Measurements from ENCODE around the gene TOX3.

Gene TOX3

DNA sequence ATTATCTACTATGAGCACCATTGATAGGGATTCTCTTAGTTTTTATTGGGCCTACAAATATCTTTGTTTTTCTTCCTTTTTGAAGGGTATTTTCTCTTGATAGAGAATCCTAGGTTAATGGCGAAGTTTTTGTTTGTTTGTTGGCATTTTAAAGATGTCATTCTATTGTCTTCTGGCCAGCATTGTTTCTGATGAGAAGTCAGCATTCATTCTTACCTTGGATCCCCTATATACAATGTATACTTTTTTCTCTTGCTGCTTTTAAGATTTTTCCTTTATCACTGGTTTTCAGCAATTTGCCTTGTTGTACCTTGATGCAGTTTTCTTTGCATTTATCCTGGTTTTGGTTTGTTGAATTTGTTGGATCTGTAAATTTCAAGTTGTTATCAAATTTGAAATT is 130.1 kb downstream of the TOX3 start (continued):
- TF ChIP-seq, protein P1, sequence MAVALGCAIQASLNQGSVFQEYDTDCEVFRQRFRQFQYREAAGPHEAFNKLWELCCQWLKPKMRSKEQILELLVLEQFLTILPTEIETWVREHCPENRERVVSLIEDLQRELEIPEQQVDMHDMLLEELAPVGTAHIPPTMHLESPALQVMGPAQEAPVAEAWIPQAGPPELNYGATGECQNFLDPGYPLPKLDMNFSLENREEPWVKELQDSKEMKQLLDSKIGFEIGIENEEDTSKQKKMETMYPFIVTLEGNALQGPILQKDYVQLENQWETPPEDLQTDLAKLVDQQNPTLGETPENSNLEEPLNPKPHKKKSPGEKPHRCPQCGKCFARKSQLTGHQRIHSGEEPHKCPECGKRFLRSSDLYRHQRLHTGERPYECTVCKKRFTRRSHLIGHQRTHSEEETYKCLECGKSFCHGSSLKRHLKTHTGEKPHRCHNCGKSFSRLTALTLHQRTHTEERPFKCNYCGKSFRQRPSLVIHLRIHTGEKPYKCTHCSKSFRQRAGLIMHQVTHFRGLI (tag by site-specific recombination; IDR thresholded peaks at IDR 0.05) = no peak

DNA sequence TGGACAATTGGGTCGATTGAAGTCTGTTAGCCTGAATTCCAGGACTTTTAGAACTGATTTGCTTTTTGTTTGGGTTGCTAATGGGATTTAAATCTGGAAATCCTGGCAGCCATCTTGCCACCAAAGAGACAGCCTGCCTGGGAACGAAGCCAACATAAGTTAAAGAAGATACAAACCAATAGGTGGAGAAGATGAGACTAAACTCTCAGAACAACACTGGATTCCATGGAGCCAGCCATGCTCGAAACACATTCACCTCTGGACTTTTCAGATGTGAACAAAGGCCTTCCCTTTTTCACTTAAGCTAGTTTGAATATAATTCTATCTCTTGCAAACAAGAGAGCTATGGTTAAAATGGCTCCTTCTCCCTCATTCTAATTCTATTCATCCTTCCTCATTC is 135.9 kb downstream of the TOX3 start:
- H3K9me3 ChIP-seq (ENCODE audit: control insufficient read depth, insufficient read depth, low read depth, low read length) = no peaks in the 10 kb centered on the region
- no peak overlapping the region for H3K27ac ChIP-seq (ENCODE audit: extremely low read depth, low read depth, low read length)
- no peaks in the 10 kb centered on the region for H3K4me1 ChIP-seq (ENCODE audit: control insufficient read depth, insufficient read depth, low read length)
- ChIA-PET POLR2A (no interaction called here), CTCF (no interaction called here)
- H3K4me3 ChIP-seq (ENCODE audit: low read depth, low read length) = no peak overlapping the region
- no peak for TF ChIP-seq ZNF174 (tag by site-specific recombination; IDR thresholded peaks at IDR 0.05)
- TF ChIP-seq ZNF133 (tag by site-specific recombination; IDR thresholded peaks at IDR 0.05) = no peak
- no peak for TF ChIP-seq ZNF785 (tag by site-specific recombination; IDR thresholded peaks at IDR 0.05)
- no peak for TF ChIP-seq KLF8 (tag by site-specific recombination; IDR thresholded peaks at IDR 0.05)
- TF ChIP-seq PRDM1 (tag by site-specific recombination; IDR thresholded peaks at IDR 0.05) = no peak
- no peak for TF ChIP-seq ZNF350 (tag by site-specific recombination; IDR thresholded peaks at IDR 0.05)
- TF ChIP-seq, protein P2, sequence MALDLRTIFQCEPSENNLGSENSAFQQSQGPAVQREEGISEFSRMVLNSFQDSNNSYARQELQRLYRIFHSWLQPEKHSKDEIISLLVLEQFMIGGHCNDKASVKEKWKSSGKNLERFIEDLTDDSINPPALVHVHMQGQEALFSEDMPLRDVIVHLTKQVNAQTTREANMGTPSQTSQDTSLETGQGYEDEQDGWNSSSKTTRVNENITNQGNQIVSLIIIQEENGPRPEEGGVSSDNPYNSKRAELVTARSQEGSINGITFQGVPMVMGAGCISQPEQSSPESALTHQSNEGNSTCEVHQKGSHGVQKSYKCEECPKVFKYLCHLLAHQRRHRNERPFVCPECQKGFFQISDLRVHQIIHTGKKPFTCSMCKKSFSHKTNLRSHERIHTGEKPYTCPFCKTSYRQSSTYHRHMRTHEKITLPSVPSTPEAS (tag by site-specific recombination; IDR thresholded peaks at IDR 0.05) = no peak
- no peak for TF ChIP-seq ZNF391 (tag by site-specific recombination; IDR thresholded peaks at IDR 0.05; ENCODE audit: borderline replicate concordance, low read depth)
- TF ChIP-seq, protein P3, sequence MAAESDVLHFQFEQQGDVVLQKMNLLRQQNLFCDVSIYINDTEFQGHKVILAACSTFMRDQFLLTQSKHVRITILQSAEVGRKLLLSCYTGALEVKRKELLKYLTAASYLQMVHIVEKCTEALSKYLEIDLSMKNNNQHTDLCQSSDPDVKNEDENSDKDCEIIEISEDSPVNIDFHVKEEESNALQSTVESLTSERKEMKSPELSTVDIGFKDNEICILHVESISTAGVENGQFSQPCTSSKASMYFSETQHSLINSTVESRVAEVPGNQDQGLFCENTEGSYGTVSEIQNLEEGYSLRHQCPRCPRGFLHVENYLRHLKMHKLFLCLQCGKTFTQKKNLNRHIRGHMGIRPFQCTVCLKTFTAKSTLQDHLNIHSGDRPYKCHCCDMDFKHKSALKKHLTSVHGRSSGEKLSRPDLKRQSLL (tag by site-specific recombination; IDR thresholded peaks at IDR 0.05) = no peak
- no peak for TF ChIP-seq ZNF24 (tag by site-specific recombination; IDR thresholded peaks at IDR 0.05)
- H3K36me3 ChIP-seq (ENCODE audit: control insufficient read depth in 2 of 2, insufficient read depth in 1 of 2, low read length in 2 of 2) = no peaks in the 10 kb centered on the region

DNA sequence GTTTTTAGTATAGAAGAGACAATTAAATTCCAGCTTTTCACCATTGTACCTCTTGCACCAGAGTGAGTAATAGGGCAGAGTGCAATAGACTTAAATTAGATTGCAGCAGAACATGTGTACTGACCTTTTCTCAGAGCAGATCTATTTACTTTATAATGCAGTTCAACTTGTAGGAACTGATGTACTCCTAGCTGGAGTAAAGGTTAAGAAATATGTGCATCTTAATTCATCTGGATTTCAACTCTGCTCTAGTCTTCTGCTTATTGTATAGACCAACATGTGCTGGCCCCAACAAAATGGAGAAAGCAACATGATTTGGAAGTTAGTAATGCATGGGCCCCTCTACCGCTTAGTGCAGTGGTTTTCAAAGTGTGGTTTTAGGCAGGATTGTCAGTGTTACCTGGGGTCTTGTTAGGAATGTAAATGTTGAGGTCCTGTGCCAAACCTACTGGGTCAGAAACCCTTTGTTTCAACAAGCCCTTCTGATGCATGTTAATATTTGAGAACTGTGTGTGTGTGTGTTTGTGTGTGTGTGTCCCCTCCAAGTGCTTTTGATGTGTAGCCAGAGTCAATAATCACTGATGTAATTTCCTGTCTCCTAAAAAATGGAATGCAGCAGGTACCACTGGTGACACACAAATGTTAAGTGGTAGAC is 138.6 kb downstream of the TOX3 start:
- POLR2A ChIA-PET = no interaction called here
- no peaks in the 10 kb centered on the region for H3K36me3 ChIP-seq (ENCODE audit: control insufficient read depth in 2 of 2, insufficient read depth in 1 of 2, low read length in 2 of 2)

More for the DNA sequence above, 138.6 kb downstream of the TOX3 start:
- H3K4me1 ChIP-seq (ENCODE audit: control insufficient read depth, insufficient read depth, low read length) = no peaks in the 10 kb centered on the region
- TF ChIP-seq ZNF549 (tag by site-specific recombination; IDR thresholded peaks at IDR 0.05) = no peak
- TF ChIP-seq ZNF555 (tag by site-specific recombination; conservative IDR thresholded peaks at IDR 0.05) = no peak
- no peak for TF ChIP-seq ZNF24 (tag by site-specific recombination; IDR thresholded peaks at IDR 0.05)
- no peak for TF ChIP-seq ZFP69B (tag by site-specific recombination; IDR thresholded peaks at IDR 0.05)
- TF ChIP-seq ZBTB8A (tag by site-specific recombination; IDR thresholded peaks at IDR 0.05) = no peak
- no peak for TF ChIP-seq ZNF2 (tag by site-specific recombination; IDR thresholded peaks at IDR 0.05)
- no peak for TF ChIP-seq ZNF501 (tag by site-specific recombination; IDR thresholded peaks at IDR 0.05)
- no peak for TF ChIP-seq ZXDB (tag by site-specific recombination; IDR thresholded peaks at IDR 0.05)
- no peak for TF ChIP-seq ZNF23 (tag by site-specific recombination; IDR thresholded peaks at IDR 0.05; ENCODE audit: borderline replicate concordance)
- TF ChIP-seq ZNF544 (tag by site-specific recombination; IDR thresholded peaks at IDR 0.05) = no peak
- TF ChIP-seq ZBTB7A (tag by site-specific recombination; IDR thresholded peaks at IDR 0.05; ENCODE audit: low read depth) = no peak
- TF ChIP-seq ZNF48 (tag by site-specific recombination; IDR thresholded peaks at IDR 0.05) = no peak
- TF ChIP-seq, protein P4, sequence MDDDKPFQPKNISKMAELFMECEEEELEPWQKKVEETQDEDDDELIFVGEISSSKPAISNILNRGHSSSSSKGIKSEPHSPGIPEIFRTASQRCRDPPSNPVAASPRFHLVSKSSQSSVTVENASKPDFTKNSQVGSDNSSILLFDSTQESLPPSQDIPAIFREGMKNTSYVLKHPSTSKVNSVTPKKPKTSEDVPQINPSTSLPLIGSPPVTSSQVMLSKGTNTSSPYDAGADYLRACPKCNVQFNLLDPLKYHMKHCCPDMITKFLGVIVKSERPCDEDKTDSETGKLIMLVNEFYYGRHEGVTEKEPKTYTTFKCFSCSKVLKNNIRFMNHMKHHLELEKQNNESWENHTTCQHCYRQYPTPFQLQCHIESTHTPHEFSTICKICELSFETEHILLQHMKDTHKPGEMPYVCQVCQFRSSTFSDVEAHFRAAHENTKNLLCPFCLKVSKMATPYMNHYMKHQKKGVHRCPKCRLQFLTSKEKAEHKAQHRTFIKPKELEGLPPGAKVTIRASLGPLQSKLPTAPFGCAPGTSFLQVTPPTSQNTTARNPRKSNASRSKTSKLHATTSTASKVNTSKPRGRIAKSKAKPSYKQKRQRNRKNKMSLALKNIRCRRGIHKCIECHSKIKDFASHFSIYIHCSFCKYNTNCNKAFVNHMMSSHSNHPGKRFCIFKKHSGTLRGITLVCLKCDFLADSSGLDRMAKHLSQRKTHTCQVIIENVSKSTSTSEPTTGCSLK (tag by site-specific recombination; IDR thresholded peaks at IDR 0.05) = no peak
- TF ChIP-seq ZNF660 (tag by site-specific recombination; IDR thresholded peaks at IDR 0.05) = no peak
- TF ChIP-seq HOXD13 (CRISPR knock-in tag; IDR thresholded peaks at IDR 0.05; ENCODE audit: borderline replicate concordance) = no peak
- TF ChIP-seq ZNF266 (tag by site-specific recombination; IDR thresholded peaks at IDR 0.05; ENCODE audit: low read depth) = no peak
- TF ChIP-seq PRDM1 (tag by site-specific recombination; IDR thresholded peaks at IDR 0.05) = no peak
- no peak for TF ChIP-seq KLF9 (tag by site-specific recombination; IDR thresholded peaks at IDR 0.05; ENCODE audit: low read depth)
- no peak for TF ChIP-seq ZNF335 (tag by site-specific recombination; conservative IDR thresholded peaks at IDR 0.05)
- no peak overlapping the region for H3K4me3 ChIP-seq (ENCODE audit: low read depth, low read length)
- H3K27ac ChIP-seq (ENCODE audit: extremely low read depth, low read depth, low read length) = no peak overlapping the region
- CTCF ChIA-PET = interaction anchor here (0.6 to 1.2 kb wide), 2 partner anchors 339 to 451 kb away, joined by 3 to 4 read pairs; no protein-coding TSS in a partner anchor
- no peaks in the 10 kb centered on the region for H3K9me3 ChIP-seq (ENCODE audit: control insufficient read depth, insufficient read depth, low read depth, low read length)

All from HEK293 (cell line).